ENCODE results near the gene C1QTNF7.

The C1QTNF7 gene

DNA sequence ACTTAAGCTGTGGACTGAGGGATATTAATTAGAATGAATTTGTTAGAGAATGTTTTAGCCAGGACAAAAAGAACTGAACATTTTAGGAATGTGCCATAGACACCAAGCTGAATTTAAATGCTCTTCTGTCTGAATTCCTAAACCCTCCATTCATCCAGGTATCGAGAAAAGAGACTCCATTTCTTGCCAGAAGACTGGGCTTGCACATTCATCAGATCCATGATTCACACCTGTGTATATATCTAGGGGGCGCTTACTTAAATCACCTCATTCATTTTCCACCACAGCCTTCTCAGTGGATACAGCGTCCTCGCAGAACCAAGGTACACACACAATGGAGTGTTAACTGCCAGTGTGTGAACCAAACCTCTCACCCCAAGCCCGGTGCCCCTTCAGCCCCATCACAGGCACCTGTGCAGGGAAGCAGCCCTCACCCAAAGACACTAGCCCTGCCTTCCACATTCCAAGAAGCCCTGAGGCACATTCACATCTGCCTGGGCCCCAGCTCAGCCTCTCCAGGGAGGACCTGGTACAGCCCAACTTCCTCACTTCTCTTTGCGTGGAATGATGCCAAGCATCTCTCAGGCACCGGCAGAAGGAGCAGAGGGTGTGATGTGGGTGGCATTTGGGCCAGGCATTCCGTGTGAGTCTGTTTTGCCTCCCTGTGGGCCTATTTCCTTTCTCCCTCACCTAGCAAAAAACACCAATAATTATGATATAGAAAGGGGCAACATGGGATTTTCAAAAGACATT, 35.6 kb upstream of the C1QTNF7 start:
- Histone ChIP-seq H3K36me3 (replicated peaks; ENCODE audit: low read depth, low read length) (no peaks in the 10 kb centered on the region), H2AFZ (ENCODE audit: low read depth, low read length) (no peak overlapping the region), H3K27ac (ENCODE audit: low read length) (no peak overlapping the region), H3K4me3 (ENCODE audit: low read length) (no peak overlapping the region), H3K9ac (ENCODE audit: low read length) (no peak overlapping the region), H4K20me1 (ENCODE audit: insufficient read depth, low read length) (no peaks in the 10 kb centered on the region), H3K9me3 (ENCODE audit: insufficient read depth, low read length) (no peaks in the 10 kb centered on the region), H3K27me3 (ENCODE audit: low read depth, low read length) (0 out of 2 replicates have a peak, but pooled peaks cover 3% of the 10 kb centered on the region), H3K79me2 (ENCODE audit: low read length) (no peaks in the 10 kb centered on the region), H3K4me1 (ENCODE audit: low read length) (peaks cover 3% of the 10 kb centered on the region), H3K4me2 (ENCODE audit: low read length) (no peak overlapping the region)
- TF ChIP-seq, protein P1, sequence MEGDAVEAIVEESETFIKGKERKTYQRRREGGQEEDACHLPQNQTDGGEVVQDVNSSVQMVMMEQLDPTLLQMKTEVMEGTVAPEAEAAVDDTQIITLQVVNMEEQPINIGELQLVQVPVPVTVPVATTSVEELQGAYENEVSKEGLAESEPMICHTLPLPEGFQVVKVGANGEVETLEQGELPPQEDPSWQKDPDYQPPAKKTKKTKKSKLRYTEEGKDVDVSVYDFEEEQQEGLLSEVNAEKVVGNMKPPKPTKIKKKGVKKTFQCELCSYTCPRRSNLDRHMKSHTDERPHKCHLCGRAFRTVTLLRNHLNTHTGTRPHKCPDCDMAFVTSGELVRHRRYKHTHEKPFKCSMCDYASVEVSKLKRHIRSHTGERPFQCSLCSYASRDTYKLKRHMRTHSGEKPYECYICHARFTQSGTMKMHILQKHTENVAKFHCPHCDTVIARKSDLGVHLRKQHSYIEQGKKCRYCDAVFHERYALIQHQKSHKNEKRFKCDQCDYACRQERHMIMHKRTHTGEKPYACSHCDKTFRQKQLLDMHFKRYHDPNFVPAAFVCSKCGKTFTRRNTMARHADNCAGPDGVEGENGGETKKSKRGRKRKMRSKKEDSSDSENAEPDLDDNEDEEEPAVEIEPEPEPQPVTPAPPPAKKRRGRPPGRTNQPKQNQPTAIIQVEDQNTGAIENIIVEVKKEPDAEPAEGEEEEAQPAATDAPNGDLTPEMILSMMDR (IDR thresholded peaks at IDR 0.05; ENCODE audit: low read depth, low read length), result no peak
- no peak for TF ChIP-seq EZH2phosphoT487 (IDR thresholded peaks at IDR 0.05; ENCODE audit: low read depth)

DNA sequence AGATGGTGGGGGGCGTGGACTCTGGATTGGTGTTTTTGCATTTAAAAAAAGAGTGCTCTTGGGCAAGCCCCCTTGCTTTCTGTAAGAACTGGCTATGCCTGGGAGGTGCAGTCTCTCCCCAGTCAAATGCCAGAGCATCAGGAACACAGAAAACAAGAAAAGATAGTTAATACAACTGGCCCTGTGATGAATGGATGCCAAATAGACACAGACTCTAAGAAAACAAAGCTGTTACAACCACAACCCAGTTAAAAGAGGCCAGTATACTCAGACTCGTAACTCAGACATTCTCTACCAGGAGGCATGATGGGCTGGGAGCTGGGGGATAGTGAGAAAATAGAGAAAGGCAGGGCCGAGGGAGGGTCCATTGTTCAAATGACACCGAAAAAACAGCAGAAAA, 32.5 kb upstream of the C1QTNF7 start:
- no peak for TF ChIP-seq EZH2phosphoT487 (IDR thresholded peaks at IDR 0.05; ENCODE audit: low read depth)
- TF ChIP-seq, protein P1 (IDR thresholded peaks at IDR 0.05; ENCODE audit: low read depth, low read length), result no peak
- Histone ChIP-seq H3K4me1 (ENCODE audit: low read length) (no peaks in the 10 kb centered on the region), H3K9ac (ENCODE audit: low read length) (no peak overlapping the region), H3K4me3 (ENCODE audit: low read length) (no peak overlapping the region), H3K79me2 (ENCODE audit: low read length) (no peaks in the 10 kb centered on the region), H2AFZ (ENCODE audit: low read depth, low read length) (no peak overlapping the region), H3K27me3 (ENCODE audit: low read depth, low read length) (0 out of 2 replicates have a peak, but pooled peaks cover 2% of the 10 kb centered on the region), H4K20me1 (ENCODE audit: insufficient read depth, low read length) (no peaks in the 10 kb centered on the region), H3K36me3 (replicated peaks; ENCODE audit: low read depth, low read length) (no peaks in the 10 kb centered on the region), H3K27ac (ENCODE audit: low read length) (no peak overlapping the region), H3K4me2 (ENCODE audit: low read length) (no peak overlapping the region), H3K9me3 (ENCODE audit: insufficient read depth, low read length) (no peaks in the 10 kb centered on the region)

DNA sequence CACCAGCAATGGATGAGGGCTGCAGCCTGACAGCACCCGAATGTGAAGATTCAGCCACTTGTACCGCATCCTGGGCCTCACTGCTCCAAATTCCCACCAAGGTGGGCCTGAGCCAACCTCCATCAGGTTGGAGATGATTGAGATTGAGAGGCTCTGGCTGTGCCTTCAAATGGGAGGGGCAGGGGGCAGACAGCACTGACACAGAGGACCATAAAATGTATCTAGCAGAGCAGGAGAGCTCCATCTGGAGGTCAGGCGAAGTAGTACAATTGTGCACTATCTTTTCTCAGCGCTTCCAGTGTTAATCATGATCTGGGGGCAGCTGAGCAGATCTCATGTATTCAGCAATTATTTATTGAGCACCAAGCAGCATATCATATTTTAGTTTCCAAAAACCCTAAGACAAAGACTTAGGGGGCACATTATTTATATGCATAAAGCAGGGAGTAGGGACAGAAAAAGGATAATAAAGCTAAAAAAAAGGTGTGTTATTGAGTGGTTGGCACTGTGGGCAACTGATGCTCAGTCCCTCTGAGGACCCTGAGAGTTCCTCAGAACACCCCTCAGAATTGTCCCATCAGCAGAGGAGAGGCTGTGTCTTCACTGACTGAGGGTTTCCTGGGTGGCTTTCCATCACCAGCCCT, 31.6 kb upstream of the C1QTNF7 start:
- Histone ChIP-seq H3K4me2 (ENCODE audit: low read length) (no peak overlapping the region), H3K36me3 (replicated peaks; ENCODE audit: low read depth, low read length) (no peaks in the 10 kb centered on the region), H3K4me3 (ENCODE audit: low read length) (no peak overlapping the region), H3K27me3 (ENCODE audit: low read depth, low read length) (no peaks in the 10 kb centered on the region), H3K9ac (ENCODE audit: low read length) (no peak overlapping the region), H3K9me3 (ENCODE audit: insufficient read depth, low read length) (no peaks in the 10 kb centered on the region), H3K79me2 (ENCODE audit: low read length) (no peaks in the 10 kb centered on the region), H2AFZ (ENCODE audit: low read depth, low read length) (no peak overlapping the region), H3K27ac (ENCODE audit: low read length) (no peak overlapping the region), H4K20me1 (ENCODE audit: insufficient read depth, low read length) (no peaks in the 10 kb centered on the region), H3K4me1 (ENCODE audit: low read length) (peaks cover 6% of the 10 kb centered on the region)
- TF ChIP-seq, protein P1 (IDR thresholded peaks at IDR 0.05; ENCODE audit: low read depth, low read length), result peak; percentile 80
- no peak for TF ChIP-seq EZH2phosphoT487 (IDR thresholded peaks at IDR 0.05; ENCODE audit: low read depth)

DNA sequence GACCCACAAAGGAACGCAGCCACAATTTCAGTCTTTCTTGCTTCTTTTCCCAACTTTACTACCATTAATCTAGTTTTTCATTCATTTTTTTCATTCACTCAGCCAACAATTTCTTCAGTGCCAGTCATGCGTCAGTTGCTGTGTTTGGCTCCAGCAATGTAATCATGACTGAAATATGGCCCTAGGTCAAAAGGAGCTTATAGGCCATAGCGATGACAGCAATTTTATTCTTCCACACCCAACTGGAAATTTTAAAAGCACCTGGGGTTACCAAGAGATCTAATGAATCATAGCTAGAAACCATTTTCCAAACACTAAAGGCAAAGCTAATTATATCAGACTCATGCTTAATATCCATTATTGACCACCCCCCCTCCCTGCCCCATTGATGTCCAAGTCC, 29.8 kb upstream of the C1QTNF7 start:
- no peak overlapping the region for H3K27ac ChIP-seq (ENCODE audit: low read length)
- no peak for TF ChIP-seq EZH2phosphoT487 (IDR thresholded peaks at IDR 0.05; ENCODE audit: low read depth)
- TF ChIP-seq, protein P1 (IDR thresholded peaks at IDR 0.05; ENCODE audit: low read depth, low read length), result no peak

More for the DNA sequence above, 29.8 kb upstream of the C1QTNF7 start:
- no peaks in the 10 kb centered on the region for H3K36me3 ChIP-seq (replicated peaks; ENCODE audit: low read depth, low read length)
- H3K27me3 ChIP-seq (ENCODE audit: low read depth, low read length), result no peaks in the 10 kb centered on the region
- no peak overlapping the region for H3K4me3 ChIP-seq (ENCODE audit: low read length)
- H3K9ac ChIP-seq (ENCODE audit: low read length), result no peak overlapping the region
- H4K20me1 ChIP-seq (ENCODE audit: insufficient read depth, low read length), result no peaks in the 10 kb centered on the region
- no peak overlapping the region for H3K4me2 ChIP-seq (ENCODE audit: low read length)
- peaks cover 13% of the 10 kb centered on the region for H3K4me1 ChIP-seq (ENCODE audit: low read length)
- no peaks in the 10 kb centered on the region for H3K79me2 ChIP-seq (ENCODE audit: low read length)
- H2AFZ ChIP-seq (ENCODE audit: low read depth, low read length), result no peak overlapping the region
- no peaks in the 10 kb centered on the region for H3K9me3 ChIP-seq (ENCODE audit: insufficient read depth, low read length)

Data from OCI-LY3 (cell line).